ENCODE data around the gene C1GALT1C1L. TPM values are rescaled to one million over a fixed set of nuclear protein-coding genes. Genes with fewer than 3 reads are reported as not detected.
"Not testable (repeated sequence)": the region's sequence is repeated elsewhere in the genome, so short reads cannot be mapped to it uniquely, and the experiment has no call there.

C1GALT1C1L gene
- total RNA-seq, 4 donors from 2014 or later: 0.44 TPM; not detected in 3

DNA sequence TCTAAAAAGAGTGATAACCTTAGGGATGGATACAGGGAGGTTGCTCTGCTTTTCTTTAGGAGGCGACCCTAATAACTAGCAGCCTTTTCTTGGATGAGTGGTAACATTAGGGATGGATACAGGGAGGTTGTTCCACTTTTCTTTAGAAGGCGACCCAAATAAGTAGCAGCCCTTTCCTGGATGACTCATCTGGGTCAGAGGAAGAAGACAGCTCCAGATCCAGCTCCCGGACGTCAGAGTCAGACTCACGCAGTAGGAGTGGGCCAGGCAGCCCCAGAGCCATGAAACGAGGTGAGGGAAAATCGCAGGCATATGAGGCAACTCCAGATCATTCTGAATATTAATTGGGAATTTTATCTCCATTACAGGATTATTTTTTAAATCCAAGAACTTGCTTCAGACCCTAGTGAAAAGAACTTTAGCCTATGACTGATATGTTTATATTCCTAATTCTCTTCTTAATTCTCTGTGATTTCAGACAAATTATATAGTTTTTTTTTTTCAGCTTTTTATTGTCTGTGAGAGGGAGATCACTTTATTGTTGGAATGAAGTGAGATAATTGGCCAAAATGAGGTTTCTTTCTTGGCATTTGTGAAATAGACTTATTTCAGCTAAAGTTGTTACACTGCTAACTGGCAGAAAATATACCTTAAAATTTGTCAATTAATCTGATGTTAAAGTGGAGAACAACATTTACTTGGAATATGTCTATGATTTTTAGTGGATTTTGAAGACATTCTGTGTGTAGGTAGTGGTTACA lies 31.2 kb upstream of the C1GALT1C1L start:
- TF ChIP-seq POLR2AphosphoS5 (IDR thresholded peaks at IDR 0.05) (no peak), CTCF (IDR thresholded peaks at IDR 0.05) (no peak), POLR2A (IDR thresholded peaks at IDR 0.05) (no peak), EP300 (IDR thresholded peaks at IDR 0.05) (no peak)
- DNase-seq (ENCODE audit: low spot score in 2 of 2): peak; percentile 68 to 80
- Histone ChIP-seq H3K27me3 (no peaks in the 10 kb centered on the region), H3K4me3 (no peak overlapping the region), H3K9me3 (no peaks in the 10 kb centered on the region), H3K27ac (no peak overlapping the region), H3K4me1 (peaks cover 5% of the 10 kb centered on the region), H3K36me3 (peaks cover 3% of the 10 kb centered on the region)
- WGBS: 51% methylated on average over 7 of the region's 7 CpGs

- DNase-seq (ENCODE audit: low spot score in 2 of 2): no peak
- Histone ChIP-seq H3K36me3 (no peaks in the 10 kb centered on the region), H3K4me3 (no peak overlapping the region), H3K27ac (no peak overlapping the region), H3K4me1 (no peaks in the 10 kb centered on the region), H3K27me3 (no peaks in the 10 kb centered on the region), H3K9me3 (no peaks in the 10 kb centered on the region)
- no peak for TF ChIP-seq POLR2AphosphoS5 (IDR thresholded peaks at IDR 0.05)
- TF ChIP-seq CTCF (IDR thresholded peaks at IDR 0.05): no peak
- TF ChIP-seq POLR2A (IDR thresholded peaks at IDR 0.05): no peak
- TF ChIP-seq EP300 (IDR thresholded peaks at IDR 0.05): no peak
Observed at GRCh38 chr2:43701111-43701510, 24.9 kb upstream of the C1GALT1C1L start.

DNA sequence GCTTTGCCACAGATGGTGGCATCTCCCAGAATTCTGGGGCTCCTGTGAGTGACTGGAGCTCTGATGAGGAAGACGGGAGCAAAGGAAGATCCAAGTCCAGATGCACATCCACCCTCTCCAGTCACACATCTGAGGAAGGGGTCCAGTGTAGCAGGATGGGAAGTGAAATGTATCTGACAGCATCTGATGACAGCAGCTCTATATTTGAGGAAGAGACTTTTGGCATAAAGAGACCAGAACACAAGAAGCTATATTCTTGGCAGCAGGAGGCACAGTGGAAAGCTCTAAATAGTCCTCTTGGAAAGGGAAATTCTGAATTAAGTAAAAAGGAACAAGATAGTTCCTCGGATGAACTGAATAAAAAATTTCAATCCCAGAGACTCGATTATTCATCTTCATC lies 23.5 kb upstream of the C1GALT1C1L start:
- no peak overlapping the region for H3K4me3 ChIP-seq
- 65% methylated on average over 3 of the region's 3 CpGs for WGBS
- TF ChIP-seq EP300 (IDR thresholded peaks at IDR 0.05): no peak
- no peak for TF ChIP-seq CTCF (IDR thresholded peaks at IDR 0.05)
- TF ChIP-seq POLR2A (IDR thresholded peaks at IDR 0.05): no peak
- TF ChIP-seq POLR2AphosphoS5 (IDR thresholded peaks at IDR 0.05): no peak

DNA sequence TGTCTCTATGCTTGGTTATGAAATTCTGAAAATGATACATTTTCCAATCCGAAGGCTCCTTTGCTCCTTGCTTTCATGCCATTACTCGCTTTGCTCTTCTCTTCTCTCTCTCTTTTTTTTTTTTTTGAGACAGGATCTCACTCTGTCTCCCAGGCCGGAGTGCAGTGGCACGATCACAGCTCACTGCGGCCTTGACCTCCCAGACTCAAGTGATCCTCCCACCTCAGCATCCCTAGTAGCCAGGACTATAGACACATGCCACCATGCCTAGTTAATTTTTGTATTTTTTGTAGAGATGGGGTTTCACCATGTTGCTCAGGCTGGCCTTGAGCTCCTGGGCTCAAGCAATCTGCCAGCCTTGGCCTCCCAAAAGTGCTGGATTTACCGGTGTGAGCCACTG lies 21.9 kb upstream of the C1GALT1C1L start:
- not testable (repeated sequence) for DNase-seq (ENCODE audit: low spot score in 2 of 2); H3K4me1 ChIP-seq; H3K36me3 ChIP-seq; H3K4me3 ChIP-seq; H3K9me3 ChIP-seq; H3K27ac ChIP-seq; H3K27me3 ChIP-seq
- WGBS: 94% methylated on average over 6 of the region's 6 CpGs

More for the DNA sequence above, 23.5 kb upstream of the C1GALT1C1L start:
- no peaks in the 10 kb centered on the region for H3K4me1 ChIP-seq
- H3K9me3 ChIP-seq: no peaks in the 10 kb centered on the region
- H3K27ac ChIP-seq: no peak overlapping the region
- peaks cover 7% of the 10 kb centered on the region for H3K36me3 ChIP-seq
- no peaks in the 10 kb centered on the region for H3K27me3 ChIP-seq
- DNase-seq (ENCODE audit: low spot score in 2 of 2): no peak

DNA sequence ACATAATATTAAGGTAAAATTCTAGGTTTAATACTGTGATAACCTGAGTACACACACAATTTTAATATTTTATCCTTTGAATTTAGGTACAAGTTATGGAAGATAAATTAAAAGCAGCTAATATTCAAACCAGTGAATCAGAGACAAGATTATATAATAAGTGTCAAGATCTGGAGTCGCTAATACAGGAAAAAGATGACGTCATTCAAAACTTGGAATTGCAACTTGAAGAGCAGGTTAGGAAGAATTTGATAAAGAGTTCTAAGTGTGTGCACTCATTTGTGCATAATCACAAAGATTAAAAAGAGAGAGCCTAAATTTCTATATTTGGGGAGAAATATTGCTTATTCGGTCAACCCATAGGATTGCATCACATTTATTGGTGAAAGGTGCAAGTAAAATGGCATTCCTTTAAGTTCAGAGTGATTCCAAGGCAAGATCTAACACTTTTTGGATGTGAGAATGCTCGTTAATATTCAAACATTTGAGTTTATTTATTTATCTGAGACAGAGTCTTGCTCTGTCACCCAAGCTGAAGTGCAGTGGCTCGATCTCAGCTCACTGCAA lies 16.3 kb upstream of the C1GALT1C1L start:
- WGBS: 65% methylated on average over 5 of the region's 5 CpGs
- no peak overlapping the region for H3K27ac ChIP-seq
- no peak for TF ChIP-seq CTCF (IDR thresholded peaks at IDR 0.05)
- no peaks in the 10 kb centered on the region for H3K27me3 ChIP-seq
- H3K9me3 ChIP-seq: no peaks in the 10 kb centered on the region
- H3K36me3 ChIP-seq: peaks cover 7% of the 10 kb centered on the region
- no peak for DNase-seq (ENCODE audit: low spot score in 2 of 2)
- H3K4me3 ChIP-seq: no peak overlapping the region
- H3K4me1 ChIP-seq: peaks cover 5% of the 10 kb centered on the region
